Activated CD8-positive, alpha-beta memory T cell treated with anti-CD3 and anti-CD28 coated beads, Interleukin-2, amount 50 U/mL, for 1 hour (primary cell): ENCODE measurements around the gene DDO.

Experiments used
- DNase-seq: peaks from one replicate; pipeline ENCODE4 v3.0.0-alpha.2; 2020; ENCODE audit errors: extremely low read depth

DDO gene

GRCh38 chr6:110421749-110422443 is 6.5 kb upstream of the DDO start:
- DNase-seq: no peak

- no peak for DNase-seq
These were observed 3.8 kb upstream of the DDO start for GRCh38 chr6:110419028-110419739.

GRCh38 chr6:110418594-110418993 is 3.2 kb upstream of the DDO start:
- no peak for DNase-seq

DNA sequence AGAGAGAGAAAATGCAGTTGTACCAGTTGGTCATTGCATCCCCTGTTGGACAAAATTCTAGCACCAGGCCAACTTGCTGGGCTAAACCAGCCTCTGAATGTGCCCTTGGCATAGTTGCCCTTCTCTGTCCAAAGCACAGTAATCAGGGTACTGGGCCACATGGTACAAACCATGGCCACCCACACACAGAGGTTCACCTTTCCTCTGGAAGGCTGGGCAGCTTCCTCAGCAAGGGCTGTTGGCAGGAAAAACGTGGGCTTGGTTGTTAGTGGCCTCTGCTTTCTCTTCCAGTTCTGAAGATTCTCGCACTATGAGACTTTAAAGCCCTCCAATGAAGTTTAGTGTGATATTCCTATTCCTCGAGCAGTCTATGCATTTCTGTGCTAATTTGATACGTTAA is 706 bp downstream of the DDO start:
- no peak for DNase-seq

- DNase-seq: no peak
These were observed 3.0 kb downstream of the DDO start for GRCh38 chr6:110412360-110412759.

GRCh38 chr6:110410511-110410910 is 4.9 kb downstream of the DDO start:
- no peak for DNase-seq

GRCh38 chr6:110409794-110410193 is 5.6 kb downstream of the DDO start:
- DNase-seq: no peak

- DNase-seq: no peak
These were observed 6.5 kb downstream of the DDO start for GRCh38 chr6:110408901-110409300.

DNA sequence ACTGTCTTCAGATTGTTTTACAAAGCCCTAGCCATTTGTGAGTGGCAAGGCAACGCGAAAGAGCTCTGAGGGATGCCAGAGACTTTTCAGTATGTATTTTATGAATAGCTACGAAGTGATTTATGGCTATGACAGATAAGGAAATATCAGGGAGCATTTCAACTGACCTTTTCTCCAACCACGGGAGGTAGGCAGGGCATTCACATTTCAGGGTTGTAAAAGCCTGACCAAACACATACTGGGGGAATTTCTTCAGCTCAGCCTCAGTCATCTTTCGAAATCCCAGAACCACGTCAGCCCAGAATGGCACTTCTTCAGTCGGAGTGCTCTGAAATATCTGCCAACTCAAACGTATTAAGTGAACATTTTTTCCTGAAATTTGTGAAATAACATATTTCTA is 10.8 kb downstream of the DDO start:
- no peak for DNase-seq

GRCh38 chr6:110401585-110402176 is 13.7 kb downstream of the DDO start:
- DNase-seq: no peak

DNA sequence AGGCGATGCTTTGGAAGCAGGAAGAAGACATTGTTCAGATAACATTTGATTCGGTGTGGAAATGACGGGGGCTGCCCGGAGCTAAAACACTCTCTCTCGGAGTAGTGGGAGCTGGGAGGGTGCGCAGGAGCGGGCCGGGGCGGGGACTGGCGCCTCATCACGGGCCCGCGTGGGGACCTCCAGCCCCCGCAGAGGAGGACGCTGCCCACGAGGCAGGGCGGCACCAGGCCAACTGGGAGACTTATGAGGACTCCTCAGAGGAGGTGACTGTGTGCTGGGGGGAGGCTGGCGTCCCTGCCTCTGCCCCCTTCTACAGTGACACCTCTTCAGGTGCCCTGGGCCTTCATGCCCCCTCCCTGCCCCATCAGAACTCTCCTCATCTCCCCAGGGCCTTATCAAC is 15.2 kb downstream of the DDO start:
- no peak for DNase-seq

DNA sequence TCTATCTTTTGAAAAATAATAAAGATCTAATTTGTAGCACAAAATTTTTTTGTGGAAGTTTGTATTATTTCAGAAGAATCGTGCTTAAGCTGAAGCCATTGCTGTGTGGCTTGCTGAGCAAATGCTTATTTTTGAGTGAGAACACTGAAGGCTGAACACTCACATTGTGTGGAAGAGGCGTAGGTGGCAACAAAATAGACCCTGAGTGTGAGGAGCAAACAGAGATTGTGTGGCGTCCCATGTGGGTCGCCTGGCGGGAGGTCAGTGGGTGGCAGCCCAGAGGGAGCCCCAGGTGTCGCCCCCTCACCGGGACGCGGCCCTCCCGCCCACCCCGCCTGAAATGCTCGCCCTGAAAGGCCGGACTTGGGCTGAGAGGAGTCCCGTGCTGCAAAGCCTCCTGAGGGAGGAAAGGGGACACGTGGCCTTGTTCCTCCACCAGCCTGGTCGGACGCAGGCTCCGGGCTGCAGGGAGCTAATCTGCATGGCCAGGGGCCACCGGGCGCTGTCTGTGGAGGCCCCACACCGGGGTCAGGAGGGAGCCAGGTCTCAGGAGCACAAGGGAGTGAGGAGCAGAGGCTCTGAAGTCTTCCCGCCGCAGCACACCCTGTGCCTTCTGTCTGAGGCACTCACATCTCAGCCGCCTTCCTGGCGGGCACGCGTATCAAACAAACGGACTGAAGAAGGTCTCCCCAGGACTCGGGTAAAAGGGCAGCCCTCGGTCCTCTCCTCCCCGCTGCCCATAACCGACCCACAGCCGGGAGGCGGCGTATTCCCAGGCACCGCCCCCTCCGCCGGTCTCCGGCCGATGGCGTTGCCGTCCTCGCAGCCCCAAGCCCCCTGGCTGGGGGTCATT is 15.9 kb downstream of the DDO start:
- DNase-seq: no peak

GRCh38 chr6:110398778-110399177 is 16.6 kb downstream of the DDO start:
- DNase-seq: no peak

DNA sequence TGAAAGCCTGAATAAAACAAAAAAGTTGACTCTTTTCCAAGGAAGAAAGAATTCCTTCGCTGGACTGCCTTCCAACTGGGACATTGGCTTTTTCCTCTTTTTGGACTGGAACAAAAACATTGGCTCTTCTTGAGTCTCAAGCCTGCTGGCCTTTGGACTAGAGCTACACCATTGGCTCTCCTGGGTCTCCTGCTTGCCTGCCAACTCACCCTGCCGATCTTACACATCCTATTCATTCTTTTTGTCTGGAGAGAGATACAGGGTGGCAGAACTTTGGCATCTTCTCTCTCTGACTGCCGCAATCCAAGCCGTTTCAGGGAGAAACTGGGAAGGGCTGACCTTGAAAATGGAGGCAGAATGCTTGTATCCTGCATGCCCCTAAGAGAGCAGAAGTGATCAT is 20.2 kb downstream of the DDO start:
- DNase-seq: no peak

- DNase-seq: no peak
These were observed 21.0 kb downstream of the DDO start for GRCh38 chr6:110394409-110394808.

DNA sequence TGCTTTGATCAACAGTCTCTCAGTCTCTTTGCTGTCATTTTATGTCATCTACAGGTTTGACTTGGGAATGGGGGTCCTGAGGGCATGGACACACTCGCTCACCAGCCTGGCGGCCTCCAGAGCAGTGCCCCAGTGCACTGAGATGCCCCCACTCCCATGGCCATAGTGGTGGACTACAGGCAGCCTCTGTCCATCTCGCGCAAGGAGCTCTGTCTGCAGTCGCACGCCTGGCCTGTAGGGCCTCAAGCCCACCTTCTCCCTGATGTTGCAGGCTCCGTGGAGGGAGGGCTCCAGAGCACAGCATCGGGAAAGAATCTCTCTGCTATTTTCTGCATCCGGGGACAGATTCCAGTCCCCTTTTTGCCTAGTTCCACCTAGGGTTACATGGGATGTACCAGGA is 22.6 kb downstream of the DDO start:
- DNase-seq: no peak

GRCh38 chr6:110390404-110390803 is 25.0 kb downstream of the DDO start:
- DNase-seq: no peak

GRCh38 chr6:110389689-110390382 is 25.5 kb downstream of the DDO start:
- DNase-seq: no peak

GRCh38 chr6:110387986-110388385 is 27.4 kb downstream of the DDO start:
- no peak for DNase-seq

- no peak for DNase-seq
These were observed 29.9 kb downstream of the DDO start for GRCh38 chr6:110385458-110385863.

DNA sequence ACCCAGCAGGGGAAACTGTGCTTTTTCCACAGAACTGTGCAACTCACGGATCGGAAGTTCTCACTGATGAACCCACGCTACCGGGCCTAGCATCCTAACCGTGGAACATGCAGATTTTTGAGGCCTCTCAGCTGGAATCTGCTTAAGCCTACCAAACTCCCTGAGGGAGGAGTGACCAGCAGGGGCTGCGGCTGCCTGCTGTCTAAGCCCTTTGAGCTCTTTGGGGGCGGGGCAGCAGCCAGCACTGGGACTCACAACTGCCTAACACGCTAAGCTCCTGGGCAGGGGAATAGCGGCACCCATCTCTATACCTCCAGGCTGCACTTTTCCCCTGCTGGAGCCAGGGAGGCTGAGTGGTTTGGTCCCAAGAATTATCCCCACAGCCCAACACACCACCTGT is 36.8 kb downstream of the DDO start:
- DNase-seq: no peak

- DNase-seq: no peak
These were observed 46.3 kb downstream of the DDO start for GRCh38 chr6:110369066-110369465.
